Heart right ventricle (tissue), 16 donors: Measurements from ENCODE around the gene NHLRC1. TPM values are rescaled to one million over a fixed set of nuclear protein-coding genes. Genes with fewer than 3 reads are reported as not detected.

Source experiments
- ATAC-seq, 8 donors: fragments of 200-7000 bp; cut with Tn5 transposase; one replicate each; pipeline ENCODE4 v1.9.1; 2020; ENCODE audit warnings: mild to moderate bottlenecking in 8 of 8, moderate library complexity in 8 of 8, moderate number of reproducible peaks in 1 of 8
- DNase-seq, 2 donors: peaks; one replicate each; pipeline ENCODE4 v3.0.0-alpha.2; 2020
- H3K27ac ChIP-seq, 10 donors: fragments of 200-600 bp; sonication (generic) in 2 of 10; one replicate each; pipeline versions ENCODE4 v1.5.0 to v1.8.0; 2020 to 2022; ENCODE audit warnings: mild to moderate bottlenecking in 3 of 10
- H3K27me3 ChIP-seq, 7 donors: fragments of 200-600 bp; one replicate each; pipeline ENCODE4 v1.8.0; 2021 to 2022; ENCODE audit warnings: mild to moderate bottlenecking in 2 of 7
- H3K36me3 ChIP-seq, 9 donors: fragments of 200-600 bp; sonication (generic) in 1 of 9; one replicate each; pipeline versions ENCODE4 v1.5.0 to v1.8.0; 2020 to 2022; ENCODE audit warnings: mild to moderate bottlenecking in 2 of 9
- H3K4me1 ChIP-seq, 9 donors: fragments of 200-600 bp; sonication (generic) in 1 of 9; one replicate each; pipeline versions ENCODE4 v1.5.0 to v1.8.0; 2020 to 2022; ENCODE audit warnings: mild to moderate bottlenecking in 4 of 9
- H3K4me3 ChIP-seq, 10 donors: fragments of 200-600 bp; sonication (generic) in 2 of 10; one replicate each; pipeline versions ENCODE4 v1.5.0 to v1.8.0; 2020 to 2022; ENCODE audit warnings: mild to moderate bottlenecking in 7 of 10, moderate library complexity in 2 of 10
- H3K9me3 ChIP-seq, 11 donors: fragments of 200-600 bp in 10 of 11; sonication (generic) in 2 of 11; one replicate each; pipeline versions ENCODE4 v1.5.0 to v1.8.0; 2013 to 2022; ENCODE audit warnings: mild to moderate bottlenecking in 2 of 11, control low read depth in 1 of 11, moderate library complexity in 1 of 11
- CTCF ChIP-seq, 9 donors: fragments of 200-600 bp; sonication (generic) in 2 of 9; IDR thresholded peaks; one replicate each; pipeline versions ENCODE4 v1.5.0 to v1.8.0; 2021 to 2022; ENCODE audit warnings: antibody characterized with exemption in 9 of 9, mild to moderate bottlenecking in 5 of 9, moderate library complexity in 1 of 9
- WGBS, 2 donors: extraction: QIAGEN DNeasy Blood & Tissue Kit; methylation state at CpG; one replicate each; pipeline ENCODE4 v1.1.7; 2013; ENCODE audit warnings: inconsistent platforms in 1 of 2; 5-methylcytosine and 5-hydroxymethylcytosine counted together
- intact Hi-C, 10 donors: fragments of 100-400 bp; cut with DNase I; formaldehyde crosslinking; loops; one replicate each; pipeline versions ENCODE4 v1.11.1 to v1.14.2; 2022
- polyA plus RNA-seq, 2 donors: library from polyadenylated mRNA; stranded (reverse); fragments of 200-250 nt; gene quantifications; one replicate each; pipeline ENCODE4 v1.2.3, GENCODE V29; 2013
- total RNA-seq, 10 donors: library from RNA; stranded (reverse); fragmentation: NEBNext Ultra II Directional in 3 of 10; extraction: Animal tissue kit (Norgen Biotek cat#: 25700) in 3 of 10; gene quantifications; one replicate each; pipeline versions ENCODE4 v1.2.1 to v1.2.4, GENCODE V29; 2021 to 2023
- donor health status: Arrhythmogenic right ventricular cardiomyopathy.
- donor health status: ischemic (EF 13 %, LVEDD 7.1; RV severe dilation, severe dysfunction).
- donor health status: healthy with polysubstance abuse.
- donor health status: DM: no; HTN: yes; CAD: no.
- donor health status: DM: no; HTN: no; CAD: no.
- donor health status: ischemic (EF 25% LVEDD 6.9; RV normal size, moderate dysfunction).
- donor health status: ischemic (EF 25% LVEDD 5.7; RV mildly dilated, moderate dysfunction).
- donor health status: healthy.
- donor health status: DM: yes; HTN: yes; CAD: no.
- donor health status: Ischemic cardiomyopathy.
- donor health status: ischemic (EF 35%, LVEDD 5.7; RV mildly dilated, moderate dysfunction).
- donor health status: nonischemic (EF 11% LVEDD 7.7; RV severe dilation, severe dysfunction).
- donor health status: DM: yes; HTN: yes; CAD: no.
- donor health status: PGD.
- donor health status: ischemic (EF 29% LVEDD 5.4; RV normal size, mild dysfunction).
- donor health status: nonischemic (EF 23%, LVEDD 6.1; RV moderate dilation, normal function).

The NHLRC1 gene
- total and polyA plus RNA-seq, 12 donors: 0.73 to 2.5 (median 1.4) TPM

DNA sequence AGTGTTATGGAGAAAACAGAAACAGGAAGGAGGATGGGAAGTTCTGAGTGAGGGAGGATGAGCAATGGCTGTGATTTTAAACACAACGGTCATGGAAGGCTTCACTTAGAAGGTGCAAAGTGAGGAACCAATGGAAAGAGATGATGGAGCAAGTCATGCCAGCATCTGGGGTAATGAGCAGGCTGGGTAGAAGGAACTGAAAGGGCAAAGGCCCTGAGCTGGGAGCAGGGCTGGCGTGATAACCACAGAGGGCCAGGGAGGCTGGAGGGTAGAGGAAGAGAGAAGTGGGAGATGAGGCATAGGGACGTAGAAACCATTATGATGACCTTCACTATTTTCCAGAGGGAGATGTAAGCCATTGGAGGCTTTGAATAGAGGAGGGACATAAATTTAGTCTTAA lies 43.6 kb downstream of the NHLRC1 start:
- intact Hi-C loops: no loop called here
- WGBS, 2 donors: 79 to 84% methylated on average over 3 of the region's 3 CpGs

GRCh38 chr6:18076231-18076630 lies 46.2 kb downstream of the NHLRC1 start:
- H3K27me3 ChIP-seq: no peaks in the 10 kb centered on the region
- no peaks in the 10 kb centered on the region for H3K36me3 ChIP-seq
- H3K27ac ChIP-seq: no peak overlapping the region
- no peak overlapping the region for H3K4me3 ChIP-seq
- intact Hi-C loops: no loop called here
- ATAC-seq: no peak
- WGBS, 2 donors: 92 to 99% methylated on average over 4 of the region's 4 CpGs
- DNase-seq: no peak
- no peaks in the 10 kb centered on the region for H3K4me1 ChIP-seq
- no peak for TF ChIP-seq CTCF (IDR thresholded peaks at IDR 0.05)
- peaks cover 0 to 15% (median 5%) of the 10 kb centered on the region in 11 donors for H3K9me3 ChIP-seq

More for the DNA sequence above, 43.6 kb downstream of the NHLRC1 start:
- no peak overlapping the region for H3K27ac ChIP-seq
- no peaks in the 10 kb centered on the region for H3K36me3 ChIP-seq
- no peaks in the 10 kb centered on the region for H3K4me1 ChIP-seq
- no peak overlapping the region for H3K4me3 ChIP-seq
- no peak for ATAC-seq
- DNase-seq: no peak
- peaks cover 0 to 14% (median 0%) of the 10 kb centered on the region in 11 donors for H3K9me3 ChIP-seq
- no peaks in the 10 kb centered on the region for H3K27me3 ChIP-seq
- TF ChIP-seq CTCF (IDR thresholded peaks at IDR 0.05): no peak

- Histone ChIP-seq H3K36me3 (no peaks in the 10 kb centered on the region), H3K27ac (no peak overlapping the region), H3K27me3 (no peaks in the 10 kb centered on the region), H3K4me1 (no peaks in the 10 kb centered on the region), H3K9me3 (peaks cover 0 to 15% (median 5%) of the 10 kb centered on the region in 11 donors), H3K4me3 (no peak overlapping the region)
- no peak for TF ChIP-seq CTCF (IDR thresholded peaks at IDR 0.05)
- ATAC-seq (no peak), DNase-seq (no peak)
- intact Hi-C loops: no loop called here
Observed at GRCh38 chr6:18072841-18073240, 49.6 kb downstream of the NHLRC1 start.

DNA sequence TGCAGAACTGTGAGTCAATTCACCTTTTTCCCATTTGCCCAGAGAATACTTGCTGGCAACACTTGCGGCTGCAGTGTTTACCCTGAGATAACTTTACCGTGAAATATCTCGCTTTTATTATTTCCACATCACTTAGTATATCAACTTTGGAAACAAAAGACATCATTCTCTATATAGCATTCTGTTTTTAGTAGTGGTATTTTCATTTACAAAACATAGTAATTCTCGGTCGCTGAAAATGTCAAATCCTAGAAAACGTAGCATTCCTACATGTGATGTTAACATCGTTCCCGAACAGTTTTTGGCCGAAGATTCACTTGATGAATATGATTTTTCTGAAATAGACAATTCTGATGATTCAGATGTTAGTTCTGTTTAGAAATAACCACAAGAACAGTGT lies 52.0 kb downstream of the NHLRC1 start:
- H3K4me3 ChIP-seq: no peak overlapping the region
- no peaks in the 10 kb centered on the region for H3K27me3 ChIP-seq
- no peak for ATAC-seq
- no peak for TF ChIP-seq CTCF (IDR thresholded peaks at IDR 0.05)
- no peak for DNase-seq
- intact Hi-C loops: no loop called here
- no peaks in the 10 kb centered on the region for H3K4me1 ChIP-seq
- H3K27ac ChIP-seq: no peak overlapping the region
- H3K36me3 ChIP-seq: no peaks in the 10 kb centered on the region
- WGBS, 2 donors: 95% methylated on average over 9 of the region's 9 CpGs
- H3K9me3 ChIP-seq: peaks cover 0 to 15% (median 5%) of the 10 kb centered on the region in 11 donors

Other genes starting within 250 kb of the NHLRC1 start
- gene KIF13A, start 135.0 kb downstream of the NHLRC1 start, total RNA-seq: 100 to 1,000 TPM in 6 of 10 donors, 10 to 100 TPM in 4; 48.0 to 198 (median 118) TPM
- 10 to 100 TPM; 16.7 to 17.2 TPM for gene KIF13A, start 135.0 kb downstream of the NHLRC1 start, polyA plus RNA-seq
- gene TPMT, start 32.4 kb upstream of the NHLRC1 start, total RNA-seq: 10 to 100 TPM; 10.6 to 15.6 (median 13.0) TPM
- gene TPMT, start 32.4 kb upstream of the NHLRC1 start, polyA plus RNA-seq: 10 to 100 TPM; 10.2 to 16.0 TPM
- gene KDM1B, start 32.7 kb upstream of the NHLRC1 start, total RNA-seq: 10 to 100 TPM in 9 of 10 donors, 1 to 10 TPM in 1; 9.8 to 22.5 (median 16.0) TPM
- 1 to 10 TPM; 2.3 to 5.7 TPM for gene KDM1B, start 32.7 kb upstream of the NHLRC1 start, polyA plus RNA-seq
- gene DEK, start 141.9 kb upstream of the NHLRC1 start, total RNA-seq: 10 to 100 TPM; 38.6 to 78.3 (median 55.6) TPM
- 10 to 100 TPM; 23.0 to 27.0 TPM for gene DEK, start 141.9 kb upstream of the NHLRC1 start, polyA plus RNA-seq